ENCODE data around the gene TMEM117.

DNA sequence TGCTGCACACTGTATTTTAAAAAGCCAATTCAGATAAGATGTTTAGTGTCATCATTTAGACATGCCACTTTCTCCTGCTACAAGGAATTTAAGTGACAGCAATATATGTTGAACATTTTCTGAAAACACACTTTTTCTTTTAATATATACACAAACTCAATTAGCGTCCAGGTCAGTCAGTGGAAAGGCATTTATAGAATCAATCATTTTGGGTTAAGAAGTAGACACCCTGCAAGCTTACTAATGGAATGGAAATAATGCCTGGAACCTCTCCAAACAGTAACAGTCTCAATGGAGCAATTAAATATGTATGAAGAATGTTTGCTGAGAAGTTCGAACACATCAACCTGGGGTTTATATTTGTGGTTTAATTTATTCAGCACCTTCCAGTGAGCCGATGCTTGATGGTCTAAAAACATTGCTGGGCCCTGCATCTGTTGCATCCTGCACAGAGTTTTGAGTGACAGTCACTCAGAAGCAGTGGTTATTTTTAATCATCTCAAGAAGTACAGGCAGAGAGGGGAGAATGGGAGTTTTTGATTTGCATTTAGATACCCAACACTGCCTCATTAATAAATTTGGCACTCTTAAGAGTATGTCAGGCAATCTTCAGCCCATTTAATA is 410.7 kb downstream of the TMEM117 start:
- TF ChIP-seq POLR2AphosphoS5 (IDR thresholded peaks at IDR 0.05; ENCODE audit: low read depth, low read length) (no peak), POLR2A (IDR thresholded peaks at IDR 0.05; ENCODE audit: low read depth, low read length) (no peak), TAF1 (IDR thresholded peaks at IDR 0.05; ENCODE audit: borderline replicate concordance, low read depth, low read length) (no peak)

All from GM12892 (cell line).